K562 (cell line): Measurements from ENCODE around the gene FHDC1. TPM values are rescaled to one million over a fixed set of nuclear protein-coding genes. Genes with fewer than 3 reads are reported as not detected.
A peak's percentile ranks its signal among the peaks of the same experiment; 100 is the strongest.

Source experiments
- ATAC-seq: fragments of 200-7000 bp; cut with Tn5 transposase; 3 replicates; pipeline ENCODE4 v1.9.1; 2020; ENCODE audit warnings: moderate library complexity
- BruUV-seq: library from RNA; stranded (reverse); fragments of 400-500 nt; replicated peaks from 2 replicates; lab custom pipeline; 2021; lab: Mats Ljungman, UMichigan
- CTCF ChIA-PET: fragments of 300-600 bp; formaldehyde crosslinking; extraction: SDS; loops from one replicate; lab custom pipeline; 2021; ENCODE audit warnings: low intra/inter-chr PET ratio; lab: Yijun Ruan, JAX
- POLR2A ChIA-PET: fragments of 300-600, 350-650 bp; sonication (Branson Sonifier 250); formaldehyde crosslinking; extraction: SDS; loops from one replicate; lab custom pipeline; 2021; ENCODE audit warnings: antibody characterized with exemption, inconsistent platforms; lab: Yijun Ruan, JAX
- DNase-seq, 4 experiments: peaks; one replicate each; pipeline versions ENCODE4 v3.0.0 to v3.0.0-alpha.2; 2011 to 2018; ENCODE audit warnings: low spot score in 3 of 4, mixed read lengths in 3 of 4; ENCODE audit errors: extremely low read depth in 1 of 4
- FAIRE-seq: peaks from 2 replicates; lab custom pipeline; 2011; peaks lifted over from hg19 to GRCh38; lab: Jason Lieb, UNC
- H2AFZ ChIP-seq: 2 replicates; pipeline ENCODE4 v1.6.0; 2011; ENCODE audit warnings: low read depth, low read length, control low read depth, inconsistent platforms
- H3K27ac ChIP-seq: fragments of 200-600 bp; 3 replicates; pipeline ENCODE4 v1.8.0; 2011; ENCODE audit warnings: low read depth, mild to moderate bottlenecking, control low read depth, inconsistent platforms, low read length, moderate library complexity, mixed read lengths; ENCODE audit errors: extremely low read depth
- H3K27me3 ChIP-seq, 2 experiments: fragments of 300-600 bp in 1 of 2; 2 replicates in 1 of 2; 3 replicates in 1 of 2; pipeline versions ENCODE4 v1.6.0 to v1.8.0; 2011; ENCODE audit warnings: inconsistent platforms in 2 of 2, low read length in 2 of 2, mild to moderate bottlenecking in 1 of 2, mixed read lengths in 1 of 2, moderate library complexity in 1 of 2; ENCODE audit not compliant: control insufficient read depth in 2 of 2, insufficient read depth in 2 of 2
- H3K36me3 ChIP-seq: fragments of 300-600 bp; 3 replicates; pipeline ENCODE4 v1.8.0; 2011; ENCODE audit warnings: mild to moderate bottlenecking, low read length, inconsistent platforms; ENCODE audit not compliant: control insufficient read depth, insufficient read depth
- H3K4me1 ChIP-seq, 2 experiments: fragments of 200-600 bp in 1 of 2; replicated peaks in 1 of 2; 2 replicates in 1 of 2; 3 replicates in 1 of 2; pipeline versions ENCODE4 v1.5.1 to v1.8.0; 2011; ENCODE audit warnings: inconsistent platforms in 2 of 2, low read length in 2 of 2, mild to moderate bottlenecking in 1 of 2, mixed read lengths in 1 of 2, moderate library complexity in 1 of 2; ENCODE audit not compliant: control insufficient read depth in 2 of 2, insufficient read depth in 2 of 2
- H3K4me2 ChIP-seq: 2 replicates; pipeline ENCODE4 v1.6.1; 2011; ENCODE audit warnings: low read length, control low read depth, inconsistent platforms, mixed read lengths; ENCODE audit not compliant: insufficient read depth
- H3K4me3 ChIP-seq: fragments of 200-600 bp; sonication (generic), shearing (Covaris generic); 2 replicates; pipeline ENCODE4 v1.5.1; 2016; ENCODE audit warnings: control low read depth, inconsistent platforms
- H3K79me2 ChIP-seq: fragments of 200-600 bp; 3 replicates; pipeline ENCODE4 v1.8.0; 2011; ENCODE audit warnings: low read length, inconsistent platforms; ENCODE audit not compliant: control insufficient read depth, insufficient read depth
- H3K9ac ChIP-seq, 2 experiments: 2 replicates each; pipeline versions ENCODE4 v1.6.0 to v1.6.1; 2011; ENCODE audit warnings: low read depth in 2 of 2, low read length in 2 of 2, control low read depth in 1 of 2, inconsistent platforms in 1 of 2, mild to moderate bottlenecking in 1 of 2, mixed read lengths in 1 of 2; ENCODE audit not compliant: insufficient read depth in 1 of 2
- H3K9me1 ChIP-seq: one replicate; pipeline ENCODE4 v1.6.0; 2011; ENCODE audit warnings: inconsistent platforms, mild to moderate bottlenecking, low read length, moderate library complexity; ENCODE audit not compliant: control insufficient read depth, insufficient read depth
- H3K9me3 ChIP-seq: replicated peaks from 2 replicates; pipeline ENCODE4 v1.5.1; 2011; ENCODE audit warnings: low read depth, low read length, inconsistent platforms; ENCODE audit not compliant: control insufficient read depth, insufficient read depth
- H4K20me1 ChIP-seq: replicated peaks from 2 replicates; pipeline ENCODE4 v1.6.1; 2011; ENCODE audit warnings: low read length, inconsistent platforms, mixed read lengths; ENCODE audit not compliant: control insufficient read depth, insufficient read depth
- ARHGAP35 ChIP-seq: fragments of 450-650 bp; IDR thresholded peaks from 2 replicates; pipeline ENCODE4 v1.6.1; 2018; ENCODE audit not compliant: partially characterized antibody
- C11orf30 ChIP-seq: fragments of 450-650 bp; IDR thresholded peaks from 2 replicates; pipeline ENCODE4 v1.6.1; 2016; ENCODE audit warnings: low read depth, mild to moderate bottlenecking
- HDGF ChIP-seq: fragments of 450-650 bp; IDR thresholded peaks from 2 replicates; pipeline ENCODE4 v1.6.1; 2016
- MITF ChIP-seq: IDR thresholded peaks from 2 replicates; pipeline ENCODE4 v1.6.1; 2014; ENCODE audit warnings: antibody characterized with exemption
- OTX1 ChIP-seq: fragments of 450-650 bp; formaldehyde crosslinking; IDR thresholded peaks from 2 replicates; pipeline ENCODE4 v1.4.0; 2022; ENCODE audit warnings: mild to moderate bottlenecking
- SIN3B ChIP-seq: fragments of 450-650 bp; IDR thresholded peaks from 2 replicates; pipeline ENCODE4 v1.6.1; 2017; ENCODE audit warnings: low read depth, mild to moderate bottlenecking, moderate library complexity
- ZNF316 ChIP-seq: fragments of 450-650 bp; IDR thresholded peaks from 2 replicates; pipeline ENCODE4 v1.6.1; 2016
- WGBS: fragments of 100-300 bp; shearing (Covaris generic); methylation state at CpG from one replicate; pipeline ENCODE4 v1.1.6; 2016; ENCODE audit warnings: low coverage, mixed read lengths; ENCODE audit not compliant: insufficient coverage; ENCODE audit errors: missing lambda C conversion rate; 5-methylcytosine and 5-hydroxymethylcytosine counted together
- in situ Hi-C: fragments of 300-500 bp; cut with MboI; formaldehyde crosslinking; loops from 4 replicates; pipeline ENCODE4 v1.15.0; 2018; ENCODE audit warnings: inconsistent platforms, mixed read lengths
- intact Hi-C: fragments of 100-400 bp; cut with micrococcal nuclease; formaldehyde crosslinking; loops from 2 replicates; pipeline ENCODE4 v1.14.2; 2022
- polyA plus RNA-seq, 8 experiments: library from polyadenylated mRNA; depleted of rRNA in 4 of 8; stranded (reverse) in 5 of 8; unstranded in 3 of 8; fragments of >200 nt; fragmentation: Nextera tagmentation in 2 of 8; fragmentation: Illumina TruSeq in 1 of 8; extraction: Ambion mirVana in 2 of 8; extraction: Trizol in 1 of 8; gene quantifications; 2 replicates each; pipeline versions ENCODE4 v1.2.1 to v1.2.3, GENCODE V29; 2011 to 2014; ENCODE audit warnings: inconsistent platforms in 1 of 8, missing spikeins in 1 of 8
- total RNA-seq, 7 experiments: library from RNA; depleted of rRNA in 6 of 7; stranded (reverse); fragments of >200 nt in 6 of 7; fragmentation: Illumina TruSeq in 2 of 7; extraction: Trizol in 2 of 7; gene quantifications; 2 replicates each; pipeline versions ENCODE4 v1.2.1 to v1.2.3, GENCODE V29; 2011 to 2021; ENCODE audit warnings: low replicate concordance in 1 of 7
- TF ChIP-seq, protein P1 (sequence below): fragments of 450-650 bp; conservative IDR thresholded peaks from 2 replicates; pipeline ENCODE4 v1.6.1; 2016; ENCODE audit warnings: missing genetic modification characterization, low read depth, mild to moderate bottlenecking, missing compliant biosample characterization, moderate library complexity

FHDC1 gene
- total and polyA plus RNA-seq, 9 of the 15 experiments (the other 6 are each of a cell fraction or from before 2014, with no cell fraction given): 0.01 to 0.43 (median 0.07) TPM

DNA sequence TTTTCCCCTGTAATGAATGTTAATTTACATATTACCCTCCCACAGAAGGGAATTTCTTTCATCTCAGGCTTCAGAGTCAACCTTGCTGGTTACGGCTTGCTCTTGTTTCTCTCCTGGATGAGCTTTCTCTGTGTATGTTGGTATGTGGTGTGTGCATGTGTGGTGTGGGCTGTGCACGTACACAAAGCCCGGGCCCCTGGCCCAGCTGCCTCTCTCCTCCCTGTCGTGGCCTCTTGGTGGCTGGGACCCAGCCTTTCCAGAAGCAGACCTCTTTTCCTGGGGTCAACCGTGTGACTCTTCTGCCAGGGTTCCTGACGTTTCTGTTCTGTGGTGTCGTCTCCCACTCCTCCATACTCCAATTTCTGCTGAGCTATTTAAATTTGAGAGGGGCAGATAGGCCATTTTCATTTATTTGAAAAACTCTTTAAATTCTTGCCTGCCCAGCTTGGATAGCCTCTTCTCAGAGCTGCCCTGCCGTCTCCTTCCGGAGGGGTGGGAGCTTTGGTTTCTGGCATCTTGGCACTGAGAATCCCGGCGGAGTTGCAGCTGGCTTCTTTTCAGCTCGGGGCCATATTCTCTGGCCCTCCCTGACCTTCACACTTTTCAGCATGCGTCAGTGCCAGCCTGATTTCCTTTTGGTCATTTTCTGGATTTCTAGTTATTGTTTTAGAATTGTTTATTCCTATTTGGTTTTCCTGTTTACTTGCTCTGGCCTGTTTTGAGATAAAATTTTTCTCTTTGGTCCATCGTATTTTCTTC lies 25.1 kb downstream of the FHDC1 start:
- POLR2A ChIA-PET: interaction anchor here (0.6 to 1.1 kb wide), 3 partner anchors 9 to 25 kb away, joined by 3 to 4 read pairs (median 3); no protein-coding TSS in a partner anchor
- H3K4me3 ChIP-seq: no peak overlapping the region
- FAIRE-seq: no peak
- no peak for ATAC-seq
- no TSS peak for BruUV-seq
- 53% methylated on average over 14 of the region's 14 CpGs for WGBS
- no peak for DNase-seq
- no peaks in the 10 kb centered on the region for H3K79me2 ChIP-seq
- CTCF ChIA-PET: no interaction called here
- in situ Hi-C loops: no loop called here
- TF ChIP-seq SIN3B: no peak
- TF ChIP-seq C11orf30: peak; percentile 23; the same call in 1 of the 2 replicates
- TF ChIP-seq, protein P1, sequence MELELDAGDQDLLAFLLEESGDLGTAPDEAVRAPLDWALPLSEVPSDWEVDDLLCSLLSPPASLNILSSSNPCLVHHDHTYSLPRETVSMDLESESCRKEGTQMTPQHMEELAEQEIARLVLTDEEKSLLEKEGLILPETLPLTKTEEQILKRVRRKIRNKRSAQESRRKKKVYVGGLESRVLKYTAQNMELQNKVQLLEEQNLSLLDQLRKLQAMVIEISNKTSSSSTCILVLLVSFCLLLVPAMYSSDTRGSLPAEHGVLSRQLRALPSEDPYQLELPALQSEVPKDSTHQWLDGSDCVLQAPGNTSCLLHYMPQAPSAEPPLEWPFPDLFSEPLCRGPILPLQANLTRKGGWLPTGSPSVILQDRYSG: no peak
- TF ChIP-seq ZNF316: peak; percentile 51
- TF ChIP-seq HDGF: no peak
- TF ChIP-seq MITF: no peak
- no peak for TF ChIP-seq OTX1 (CRISPR knock-in tag)
- TF ChIP-seq ARHGAP35: no peak
- intact Hi-C loops: no loop called here
- H2AFZ ChIP-seq: peak overlapping the region; percentile 2; the same call in 1 of the 2 replicates
- H4K20me1 ChIP-seq: no peaks in the 10 kb centered on the region
- no peaks in the 10 kb centered on the region for H3K36me3 ChIP-seq
- H3K27me3 ChIP-seq: peaks cover 0 to 15% of the 10 kb centered on the region in 2 experiments; a peak in 2 of 5 replicates
- no peak overlapping the region for H3K4me2 ChIP-seq
- H3K9me3 ChIP-seq: no peaks in the 10 kb centered on the region
- H3K27ac ChIP-seq: no peak overlapping the region
- H3K4me1 ChIP-seq: peaks cover 7 to 25% of the 10 kb centered on the region in 2 experiments
- no peak overlapping the region for H3K9ac ChIP-seq
- H3K9me1 ChIP-seq: no peaks in the 10 kb centered on the region
